DMS 273 treated with DMSO at 0.1 percent for 48 hours (cell line): ENCODE results near the gene THUMPD1.
"Not testable (repeated sequence)": the region's sequence is repeated elsewhere in the genome, so short reads cannot be mapped to it uniquely, and the experiment has no call there.

ENCODE experiments used
- DNase-seq: peaks from one replicate; lab custom pipeline; 2025; lab: John Stamatoyannopoulos, UW

The THUMPD1 gene

DNA sequence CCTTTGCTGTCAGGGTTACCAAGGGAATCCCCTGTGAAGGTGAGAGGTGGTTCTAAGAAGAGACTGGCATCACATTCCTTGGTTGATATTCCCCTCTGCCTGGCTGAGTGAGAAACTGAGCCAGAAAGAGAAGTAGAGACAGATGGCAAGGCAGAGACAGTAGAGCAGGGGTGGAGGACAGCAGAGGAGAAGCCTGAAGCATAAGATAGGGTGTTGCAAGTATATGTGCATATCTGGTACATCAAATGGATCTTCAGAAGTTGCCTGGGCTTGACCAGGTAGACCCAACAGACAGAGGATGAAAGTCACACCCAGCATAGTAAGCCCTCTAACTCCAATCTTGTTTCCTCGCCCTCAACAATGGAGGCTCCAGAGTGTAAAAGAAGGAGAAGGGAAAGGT is 7.9 kb upstream of the THUMPD1 start:
- no peak for DNase-seq

DNA sequence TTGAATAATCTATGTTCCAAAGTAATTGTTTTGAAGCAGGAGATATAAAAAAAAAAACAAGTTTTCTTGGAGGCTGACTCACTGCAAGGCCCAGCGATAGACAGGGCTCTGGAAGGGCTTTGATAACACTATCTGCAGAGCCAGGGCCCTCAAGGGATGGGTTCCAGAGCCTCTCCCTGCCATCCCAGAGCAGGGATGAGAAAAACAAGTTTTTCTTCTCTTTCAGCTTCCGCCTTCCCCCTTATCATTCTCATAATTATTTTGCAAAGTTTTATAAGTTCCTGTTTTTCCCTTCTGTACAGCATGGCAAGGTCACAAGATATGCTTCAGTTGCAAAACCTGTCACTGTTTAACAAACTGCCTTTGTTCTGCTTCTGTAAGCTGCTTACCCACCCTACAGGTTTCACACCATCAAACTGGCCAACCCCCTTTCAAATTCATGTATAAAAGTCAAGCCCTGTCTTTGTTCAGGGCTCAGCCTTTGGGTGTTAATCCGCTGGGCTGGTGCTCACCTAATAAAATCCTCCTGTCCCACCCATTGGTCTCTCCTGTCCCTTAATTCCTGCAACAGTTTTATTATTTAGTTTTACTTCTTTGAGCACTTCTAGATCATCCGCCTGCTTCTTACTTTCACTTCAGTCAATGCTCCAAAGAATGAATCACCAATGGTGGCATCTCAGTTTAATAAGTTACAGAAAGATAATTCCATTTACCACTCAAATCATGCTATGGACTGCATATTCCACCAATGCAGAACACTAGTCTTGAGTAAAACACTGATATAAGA is 5.6 kb upstream of the THUMPD1 start:
- no peak for DNase-seq

DNA sequence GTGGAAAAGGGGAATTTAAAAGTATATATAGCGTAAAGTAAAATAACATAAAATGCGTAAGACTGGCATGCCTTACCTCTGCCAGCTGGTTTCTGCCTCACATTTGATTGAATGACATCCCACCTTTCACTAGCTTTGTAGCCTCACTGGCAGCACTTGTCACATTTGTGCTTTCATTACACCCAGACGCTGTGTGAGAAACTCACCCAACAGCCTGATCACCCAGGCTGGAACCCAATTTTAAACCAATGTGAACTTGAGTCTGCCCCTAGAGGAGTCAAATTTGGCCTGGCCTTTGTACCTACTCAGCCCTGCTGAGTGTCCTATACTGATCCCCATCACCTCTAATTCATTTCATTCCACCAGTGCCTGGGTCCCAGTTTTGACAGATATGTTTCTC is 4.8 kb upstream of the THUMPD1 start:
- DNase-seq: no peak

DNA sequence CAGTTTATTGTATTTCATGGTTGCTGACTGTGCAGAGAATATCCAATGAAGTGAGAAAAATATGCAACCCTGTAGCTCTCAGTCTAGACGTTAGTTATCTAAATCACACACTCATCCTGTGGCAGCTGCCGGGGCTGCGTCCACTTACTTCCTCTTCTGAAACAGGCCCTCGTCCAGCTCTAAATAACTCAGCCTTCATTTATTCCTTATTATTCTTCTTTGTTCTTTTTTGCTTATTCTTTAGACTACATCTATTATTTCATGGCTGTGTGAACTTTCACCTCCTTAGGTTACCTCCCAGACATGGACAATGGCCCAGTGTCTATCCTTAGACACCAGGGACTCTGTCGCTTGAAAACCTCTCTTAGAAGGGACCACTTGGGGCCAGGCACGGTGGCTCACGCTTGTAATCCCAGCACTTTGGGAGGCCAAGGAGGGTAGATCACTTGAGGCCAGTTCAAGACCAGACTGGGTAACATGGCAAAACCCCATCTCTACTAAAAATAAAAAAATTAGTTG is 3.4 kb upstream of the THUMPD1 start:
- no peak for DNase-seq

DNA sequence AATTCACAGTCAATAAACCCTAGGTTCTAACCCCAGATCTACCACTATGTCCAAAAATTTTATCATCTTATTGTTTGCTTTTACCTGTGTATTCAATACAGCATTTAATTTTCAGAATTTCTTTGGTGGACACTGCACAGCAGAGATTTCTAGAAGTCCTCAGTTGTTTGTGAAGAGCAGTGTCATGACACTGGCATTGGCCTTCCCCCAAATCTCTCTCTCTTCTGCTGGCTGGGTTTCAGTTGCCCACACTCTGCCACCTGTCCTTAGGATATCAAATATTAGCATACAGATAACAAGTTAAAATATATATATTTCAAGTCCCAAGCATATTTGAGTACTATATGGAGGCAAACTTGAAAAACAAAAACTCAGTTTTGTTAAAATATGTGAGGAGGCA is 2.0 kb upstream of the THUMPD1 start:
- no peak for DNase-seq

DNA sequence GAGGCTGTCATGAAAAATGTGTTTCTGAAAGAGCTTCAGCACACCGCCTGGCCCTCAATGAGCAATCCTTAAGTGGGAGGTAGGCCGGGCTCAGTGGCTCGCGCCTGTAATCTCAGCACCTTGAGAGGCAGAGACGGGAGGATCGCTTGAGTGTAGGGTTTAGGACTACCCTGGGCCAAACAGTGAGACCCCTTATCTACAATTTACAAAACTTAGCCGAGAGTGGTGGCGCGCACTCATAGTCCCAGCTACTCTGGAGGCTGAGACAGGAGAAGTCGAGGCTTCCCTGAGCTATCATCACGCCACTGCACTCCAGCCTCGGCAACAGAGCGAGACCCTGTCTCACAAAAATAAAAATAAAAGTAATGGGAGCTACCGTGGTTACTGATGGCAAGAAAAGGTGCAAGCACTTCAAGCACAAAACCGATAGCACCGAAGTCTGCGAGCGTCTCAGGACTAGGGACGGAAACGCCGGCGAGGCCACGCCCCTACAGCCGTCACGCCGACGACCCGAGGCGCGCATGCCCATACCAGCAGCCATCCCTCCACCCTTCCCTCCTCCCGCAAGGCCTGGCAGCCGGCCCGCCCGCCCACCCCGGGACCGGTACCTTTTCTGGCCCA is 607 bp downstream of the THUMPD1 start:
- DNase-seq: peak; percentile 43

DNA sequence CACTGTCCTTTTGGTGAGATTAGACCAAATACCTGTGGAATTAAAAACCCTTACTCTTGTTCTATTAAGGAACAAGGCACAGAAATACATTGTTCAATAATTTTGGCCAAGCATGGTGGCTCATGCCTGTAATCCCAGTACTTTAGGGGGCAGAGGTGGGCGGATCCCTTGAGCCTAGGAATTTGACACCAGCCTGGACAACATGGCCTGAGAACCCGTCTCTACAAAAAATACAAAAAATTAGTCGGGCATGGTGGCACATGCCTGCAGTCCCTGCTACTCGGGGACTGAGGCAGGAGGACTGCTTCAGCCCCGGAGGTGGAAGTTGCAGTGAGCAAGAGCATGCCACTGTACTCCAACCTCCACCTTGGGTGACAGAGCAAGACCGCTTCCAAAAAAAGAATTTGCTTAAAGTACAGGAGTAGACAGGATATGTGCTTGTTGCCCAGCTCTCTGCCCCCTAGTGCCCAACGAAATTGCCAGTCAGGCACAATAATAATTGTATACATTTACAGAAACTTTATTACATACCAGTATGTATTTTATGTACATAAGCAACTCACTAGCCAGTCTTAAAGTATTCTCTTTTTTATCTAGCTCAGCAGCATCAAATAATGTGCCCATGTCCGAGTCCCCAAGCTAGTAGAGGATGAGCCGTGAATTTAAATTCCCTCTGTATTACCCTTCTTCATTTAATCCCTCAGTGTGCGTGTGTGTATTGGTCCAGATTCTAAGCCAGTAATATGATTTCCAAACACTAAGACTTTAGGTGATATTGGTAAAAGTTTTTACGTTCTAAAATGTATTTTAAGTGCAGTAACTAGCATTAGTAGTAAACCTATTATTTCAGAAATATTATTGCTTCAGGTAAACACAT is 1.4 kb downstream of the THUMPD1 start:
- DNase-seq: no peak

DNA sequence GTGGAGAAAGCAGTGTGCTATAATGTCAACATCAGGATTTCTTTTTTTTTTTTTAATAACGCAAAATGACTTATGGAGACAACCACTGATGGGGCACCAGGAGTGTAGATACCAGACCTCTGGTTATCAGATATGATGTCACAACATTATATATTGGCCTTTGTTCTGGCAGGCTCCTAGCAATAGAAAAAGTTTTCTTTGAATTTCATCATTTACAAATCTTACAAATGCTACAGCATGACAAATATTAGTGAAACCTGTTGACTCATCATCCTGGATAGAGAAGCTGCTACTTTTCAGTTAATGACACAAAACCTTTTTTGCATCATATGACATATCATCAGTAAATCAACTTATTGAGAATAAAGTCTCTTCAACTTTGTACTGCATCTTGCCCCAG is 6.1 kb downstream of the THUMPD1 start:
- DNase-seq: no peak

DNA sequence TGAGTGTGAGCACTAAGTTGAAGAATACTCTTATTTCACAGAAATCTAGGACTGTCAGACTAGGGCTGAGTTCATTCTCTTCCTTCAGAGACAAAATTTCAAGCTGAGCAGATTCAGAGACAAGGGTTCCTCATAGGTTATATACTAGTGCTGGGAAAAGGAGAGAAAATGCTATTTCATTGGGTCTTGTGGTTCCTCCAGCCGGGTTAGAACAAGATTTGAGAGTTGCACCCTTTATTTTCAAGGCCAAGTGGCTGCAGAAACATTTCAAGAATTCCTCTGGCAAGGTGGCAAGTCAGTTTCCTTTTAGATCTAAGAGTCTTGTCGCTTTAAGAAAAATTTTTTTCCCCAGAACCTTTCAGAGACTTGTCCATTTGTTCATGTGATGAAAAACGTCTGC is 6.8 kb downstream of the THUMPD1 start:
- DNase-seq: no peak

DNA sequence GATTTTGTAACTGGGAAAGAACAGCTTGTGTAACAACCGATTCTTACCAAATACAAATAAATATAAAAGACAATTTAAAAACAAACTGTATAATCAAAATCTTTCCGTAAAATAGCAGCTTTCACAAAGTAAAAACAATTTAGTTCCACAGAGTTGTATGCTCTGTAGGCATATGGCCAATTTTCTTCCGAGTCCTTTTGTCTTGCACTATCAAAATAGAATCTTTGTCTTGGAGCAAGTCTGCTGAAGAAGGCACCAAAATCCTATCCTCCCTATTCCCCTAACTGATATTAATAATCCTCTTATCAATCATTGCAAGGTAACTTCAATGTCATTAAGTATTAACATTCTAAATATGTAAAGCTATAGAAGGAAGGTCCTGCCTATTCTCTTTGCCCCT is 7.6 kb downstream of the THUMPD1 start:
- no peak for DNase-seq

DNA sequence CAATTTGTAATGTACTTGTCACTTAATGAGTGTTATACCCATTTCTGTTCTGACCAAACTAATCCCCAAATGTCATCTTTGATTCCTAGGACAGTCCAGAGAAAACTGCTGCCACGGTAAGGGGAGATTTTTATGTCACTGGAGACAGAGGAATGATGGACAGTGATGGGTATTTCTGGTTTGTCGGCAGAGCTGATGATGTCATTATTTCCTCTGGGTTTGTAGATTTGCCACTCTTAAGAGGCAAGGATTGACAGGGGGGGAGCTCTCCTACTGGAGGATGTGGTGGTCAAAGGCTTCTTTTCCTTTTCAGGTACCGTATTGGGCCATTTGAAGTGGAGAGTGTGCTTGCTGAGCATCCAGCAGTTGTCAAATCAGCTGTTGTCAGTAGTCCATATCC is 12.5 kb downstream of the THUMPD1 start:
- no peak for DNase-seq

DNA sequence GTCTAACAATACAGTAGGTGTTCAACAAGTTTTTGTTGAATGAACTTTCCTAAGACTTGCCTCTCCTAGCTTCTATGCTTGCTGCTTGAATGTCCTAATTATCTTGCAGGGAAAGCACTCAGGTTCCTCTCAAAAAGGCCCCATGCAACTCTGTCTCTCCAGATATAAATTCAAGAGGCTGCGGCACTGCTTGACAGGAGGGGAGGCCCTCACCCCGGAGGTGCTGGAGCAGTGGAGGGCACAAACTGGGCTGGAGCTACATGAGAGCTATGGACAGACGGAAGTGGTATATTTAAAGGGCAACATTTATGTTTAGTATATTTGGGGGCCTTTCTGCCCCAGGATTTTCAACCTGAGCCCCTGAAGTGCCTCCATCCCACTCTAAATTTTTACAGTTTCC is 14.4 kb downstream of the THUMPD1 start:
- no peak for DNase-seq

DNA sequence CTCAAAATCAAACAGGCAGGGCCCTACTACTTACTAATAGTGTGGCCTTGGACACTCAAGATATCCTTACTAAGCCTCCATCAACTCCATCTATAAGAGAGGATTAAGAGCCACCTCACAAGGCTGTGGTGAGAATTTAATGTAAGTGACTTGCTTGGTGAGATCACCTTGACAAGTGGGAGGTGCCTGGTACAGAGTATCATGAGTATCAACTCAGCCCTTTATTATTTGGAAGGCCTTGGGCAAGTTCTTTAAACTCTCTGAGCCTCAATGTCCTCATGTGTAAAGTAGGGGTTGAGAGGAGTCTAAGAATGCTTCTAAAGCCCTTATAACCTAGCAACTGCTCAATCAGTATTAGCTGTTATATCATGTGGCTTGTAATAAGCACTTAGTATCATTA is 15.0 kb downstream of the THUMPD1 start:
- no peak for DNase-seq

DNA sequence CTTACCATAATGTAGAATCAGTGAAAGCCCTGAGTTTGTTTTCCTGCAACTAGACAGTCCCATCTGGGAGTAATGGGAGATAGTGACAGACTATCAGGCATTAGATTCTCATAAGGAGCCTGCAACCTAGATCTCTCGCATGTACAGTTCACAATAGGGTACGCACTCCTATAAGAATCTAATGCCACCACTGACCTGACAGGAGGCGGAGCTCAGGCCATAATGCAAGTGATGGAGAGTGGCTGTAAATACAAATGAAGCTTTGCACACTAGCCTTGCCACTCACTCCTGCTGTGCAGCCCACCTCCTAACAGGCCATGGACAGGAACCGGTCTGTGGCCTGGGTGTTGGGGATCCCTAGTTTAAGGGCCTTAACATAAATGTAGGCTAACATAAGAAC is 21.4 kb downstream of the THUMPD1 start:
- DNase-seq: no peak

DNA sequence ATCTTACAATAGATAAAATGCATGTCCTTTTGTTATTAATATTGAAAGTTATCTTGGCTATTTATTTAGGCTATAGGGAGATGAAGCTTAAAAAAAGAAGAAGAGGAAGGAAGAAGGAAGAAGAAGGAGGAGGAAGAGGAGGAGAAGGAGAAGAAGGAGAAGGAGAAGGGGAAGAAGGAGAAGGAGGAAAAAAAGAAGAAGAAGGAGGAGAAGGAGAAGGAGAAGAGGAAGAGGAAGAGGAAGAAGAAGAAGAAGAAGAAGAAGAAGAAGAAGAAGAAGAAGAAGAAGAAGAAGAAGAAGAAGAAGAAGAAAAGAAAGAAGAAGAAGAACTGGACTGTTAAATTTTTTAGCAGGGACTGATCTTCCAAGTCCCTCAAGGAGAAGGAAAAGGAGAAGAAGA is 23.9 kb downstream of the THUMPD1 start:
- not testable (repeated sequence) for DNase-seq

DNA sequence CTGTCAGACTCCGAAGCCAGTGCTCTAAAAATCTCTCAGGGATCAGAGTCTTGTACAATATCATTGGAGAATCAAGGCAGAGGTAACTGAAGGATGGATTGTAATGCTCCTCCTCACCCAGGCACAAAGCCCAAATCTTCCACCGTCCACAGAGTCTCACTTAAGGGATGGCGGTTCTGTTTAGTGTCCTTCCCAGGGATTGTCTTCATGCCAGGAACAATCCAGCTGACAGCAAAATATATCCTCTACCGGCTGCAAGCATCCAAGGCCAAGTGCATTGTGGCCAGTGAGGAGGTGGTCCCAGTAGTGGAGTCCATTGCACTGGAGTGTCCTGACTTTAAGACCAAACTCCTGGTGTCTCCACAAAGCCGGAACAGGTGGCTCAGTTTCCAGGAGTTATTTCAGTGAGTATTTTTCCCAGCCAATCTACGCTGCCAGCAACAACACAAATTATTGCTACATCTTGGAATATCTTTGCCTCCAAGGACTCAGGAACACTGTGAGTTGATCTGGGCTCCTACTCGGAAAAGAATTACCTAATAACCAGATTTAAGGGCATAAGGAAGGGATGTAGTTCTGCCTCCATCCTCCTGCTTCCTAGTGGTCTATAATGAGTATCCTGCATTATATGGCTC is 30.2 kb downstream of the THUMPD1 start:
- DNase-seq: no peak

DNA sequence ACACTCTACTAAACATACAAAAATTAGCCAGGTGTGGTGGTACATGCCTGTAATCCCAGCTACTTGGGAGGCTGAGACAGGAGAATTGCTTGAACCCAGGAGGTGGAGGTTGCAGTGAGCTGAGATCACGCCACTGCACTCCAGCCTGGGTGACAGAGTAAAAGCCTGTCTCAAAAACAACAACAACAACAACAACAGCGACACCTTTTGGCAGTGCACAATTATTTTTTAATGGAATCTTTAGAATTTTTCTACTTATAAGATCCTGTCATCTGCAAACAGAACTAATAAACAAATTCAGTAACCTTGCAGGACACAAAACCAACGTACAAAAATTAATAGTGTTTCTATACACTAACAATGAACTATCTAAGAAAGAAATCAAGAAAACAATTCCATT is 33.5 kb downstream of the THUMPD1 start:
- not testable (repeated sequence) for DNase-seq

DNA sequence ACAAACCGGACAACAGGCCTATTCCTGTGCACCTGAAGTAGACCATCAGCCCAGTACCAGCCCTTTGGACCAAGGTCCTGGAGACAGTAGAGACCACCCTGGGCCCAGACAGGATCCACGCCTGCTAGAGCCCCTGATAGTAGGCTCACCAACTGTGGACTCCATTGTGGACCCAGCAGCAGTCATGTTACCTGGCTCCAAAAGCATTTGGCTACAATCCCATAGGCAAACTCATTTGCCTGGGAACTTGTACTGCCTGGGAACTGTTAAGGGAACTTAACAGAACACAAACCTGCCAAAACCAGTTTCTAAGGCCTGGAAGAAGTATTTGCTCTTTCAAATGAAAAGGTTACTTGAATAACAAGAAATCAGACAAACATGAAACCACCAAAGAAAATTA is 34.2 kb downstream of the THUMPD1 start:
- DNase-seq: no peak

DNA sequence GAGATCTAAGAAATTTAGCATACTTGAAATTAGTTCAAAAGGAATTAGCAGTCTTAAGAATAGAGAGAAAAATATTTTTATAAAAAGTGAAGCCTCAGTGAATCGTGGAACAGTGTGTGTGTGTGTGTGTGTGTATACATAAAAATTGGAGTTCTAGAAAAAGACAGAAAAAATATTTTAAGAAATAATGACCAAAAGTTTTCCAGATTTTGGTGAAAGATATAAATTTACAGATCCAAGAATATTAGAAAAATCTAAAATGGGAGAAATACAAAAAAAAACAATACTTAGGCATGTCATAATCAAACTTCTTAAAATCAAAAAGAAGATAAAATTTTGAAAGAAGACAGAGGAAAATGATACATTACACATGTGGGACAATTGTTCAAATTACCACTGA is 35.6 kb downstream of the THUMPD1 start:
- not testable (repeated sequence) for DNase-seq

DNA sequence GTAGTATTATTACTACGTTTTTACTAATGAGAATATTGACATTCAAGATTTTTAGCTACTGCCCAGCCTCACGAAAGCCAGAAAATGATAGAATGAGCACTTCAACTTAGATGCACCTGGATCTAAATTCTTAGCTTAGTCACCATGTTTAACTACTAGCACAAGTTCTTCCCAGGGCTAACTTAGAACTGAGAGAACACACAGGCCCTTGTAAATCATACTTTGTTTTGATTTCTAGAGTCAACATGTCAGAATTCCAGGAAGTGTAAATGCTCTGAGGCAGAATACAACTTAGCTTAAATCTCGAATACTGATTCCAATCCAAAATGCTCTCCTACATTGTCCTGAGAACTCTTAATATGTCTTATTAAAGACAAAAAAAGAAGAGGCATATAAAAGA is 37.3 kb downstream of the THUMPD1 start:
- no peak for DNase-seq

DNA sequence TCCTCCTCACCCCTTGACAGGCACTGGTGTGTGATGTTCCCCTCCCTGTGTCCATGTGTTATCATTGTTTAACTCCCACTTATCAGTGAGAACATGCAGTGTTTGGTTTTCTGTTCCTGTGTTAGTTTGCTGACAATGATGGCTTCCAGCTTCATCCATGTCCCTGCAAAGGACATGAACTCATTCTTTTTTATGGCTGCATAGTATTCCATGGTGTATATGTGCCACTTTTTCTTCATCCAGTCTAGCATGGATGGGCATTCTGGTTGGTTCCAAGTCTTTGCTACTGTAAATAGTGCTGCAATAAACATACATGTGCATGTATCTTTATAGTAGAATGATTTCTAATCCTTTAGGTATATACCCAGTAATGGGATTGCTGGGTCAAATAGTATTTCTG is 39.9 kb downstream of the THUMPD1 start:
- DNase-seq: not testable (repeated sequence)

DNA sequence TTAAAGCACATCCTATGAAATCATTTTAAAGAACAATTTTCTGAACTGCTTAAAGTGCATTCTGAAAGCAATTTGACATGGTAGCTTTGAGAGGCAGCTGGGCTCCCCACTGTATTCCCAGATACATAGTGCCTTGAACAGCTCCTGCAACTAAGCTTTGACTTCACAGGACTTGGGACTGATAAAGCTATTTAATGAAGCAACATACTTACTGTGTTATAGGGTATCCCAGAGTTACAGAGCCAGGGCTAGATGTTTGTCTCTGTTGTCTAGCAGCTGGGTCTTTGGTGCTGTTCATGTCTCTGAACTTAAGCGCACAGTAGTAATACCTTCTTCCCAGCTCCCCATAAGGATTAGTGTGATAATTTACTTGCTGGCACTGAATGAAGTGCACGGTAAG is 45.0 kb downstream of the THUMPD1 start:
- no peak for DNase-seq
